Measurements from ENCODE around the gene HOXA9. TPM values are rescaled to one million over a fixed set of nuclear protein-coding genes. Genes with fewer than 3 reads are reported as not detected.

The HOXA9 gene
- total and polyA plus RNA-seq, 2 of the 8 experiments (the other 6 are each of a cell fraction or from before 2014, with no cell fraction given), result not detected

DNA sequence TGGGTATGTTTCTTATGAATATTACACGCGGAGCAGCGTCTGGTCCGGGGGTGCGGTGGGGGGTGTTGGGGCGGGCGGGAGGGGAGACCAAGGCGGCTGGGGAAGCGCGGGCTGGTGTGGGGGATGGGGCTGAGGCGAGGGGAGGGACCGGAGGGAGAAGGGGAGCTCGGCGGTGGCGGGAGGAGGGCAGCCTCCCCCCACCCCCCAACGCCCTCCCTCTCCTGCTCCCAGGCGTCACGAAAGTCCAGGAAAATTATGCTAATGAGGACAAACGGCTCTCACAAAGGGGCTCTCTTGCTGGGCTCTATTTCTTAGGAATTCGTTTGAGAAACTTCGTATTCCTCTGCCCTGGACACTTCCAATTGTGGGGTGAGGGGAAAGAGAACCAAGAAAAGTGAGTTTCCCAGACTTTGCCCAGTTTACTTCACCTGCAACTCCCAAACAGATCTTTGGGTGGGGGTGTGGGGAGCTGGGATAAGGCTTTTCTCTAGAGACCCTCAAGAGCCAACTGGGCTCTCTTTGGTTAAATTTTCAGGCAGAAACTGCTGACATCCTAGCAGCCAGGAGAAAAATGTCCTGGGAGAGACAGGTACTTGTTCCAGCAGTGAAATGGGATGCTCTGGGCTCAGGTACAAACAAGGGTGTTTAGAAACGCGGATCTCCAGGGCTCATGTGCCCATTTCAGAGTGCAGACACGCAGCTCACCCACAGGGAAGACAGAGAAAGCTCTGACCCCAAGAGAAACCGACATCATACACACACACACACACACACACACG is 51.2 kb downstream of the HOXA9 start:
- H2BK5ac ChIP-seq (ENCODE audit: low read depth, low read length), result no peak overlapping the region
- 0 out of 2 replicates have a peak overlapping the region, but pooled peaks have one; percentile 88 for H2BK15ac ChIP-seq (ENCODE audit: low read length)
- H2AFZ ChIP-seq (ENCODE audit: low read length), result no peak overlapping the region
- no peak overlapping the region for H3K14ac ChIP-seq (ENCODE audit: insufficient read length)
- no peak overlapping the region for H2AK5ac ChIP-seq (ENCODE audit: low read depth, low read length)
- H3K4me2 ChIP-seq (ENCODE audit: insufficient read depth in 1 of 2, low read depth in 2 of 2, low read length in 2 of 2), result peak overlapping the region in 1 of 2 experiments; percentile 54; a peak in 2 of 4 replicates
- no peaks in the 10 kb centered on the region for H3K79me2 ChIP-seq (ENCODE audit: control insufficient read depth in 1 of 2, insufficient read depth in 2 of 2, low read length in 2 of 2)
- H3K56ac ChIP-seq (replicated peaks; ENCODE audit: insufficient read length, low read depth, low read length), result no peak overlapping the region
- H3K23ac ChIP-seq (ENCODE audit: insufficient read length), result no peak overlapping the region
- no peaks in the 10 kb centered on the region for H3K23me2 ChIP-seq (ENCODE audit: low read depth, low read length)
- no peak overlapping the region for H4K91ac ChIP-seq (replicated peaks; ENCODE audit: insufficient read length, low read length)
- peak overlapping the region in 1 of 4 experiments; percentile 29; a peak in 1 of 8 replicates for H3K4me3 ChIP-seq (ENCODE audit: extremely low read depth in 1 of 4, insufficient read depth in 2 of 4, low read depth in 3 of 4, low read length in 4 of 4)
- H3K18ac ChIP-seq (ENCODE audit: extremely low read depth, low read length), result no peak overlapping the region; the same call in 1 of the 2 replicates
- no peak overlapping the region for H3K27ac ChIP-seq (ENCODE audit: low read depth, low read length)
- no peak overlapping the region for H3K4ac ChIP-seq (replicated peaks; ENCODE audit: insufficient read length, low read depth, low read length)
- H3K9me3 ChIP-seq (ENCODE audit: insufficient read depth in 2 of 2, low read depth in 1 of 2, low read length in 1 of 2), result no peaks in the 10 kb centered on the region
- peaks cover 0 to 11% (median 3%) of the 10 kb centered on the region in 4 experiments; a peak in 5 of 7 replicates for H3K4me1 ChIP-seq (replicated peaks in 1 of 4; ENCODE audit: control insufficient read depth in 3 of 4, insufficient read depth in 4 of 4, low read length in 3 of 4)
- WGBS, 2 experiments (ENCODE audit: extremely low coverage in 1 of 2, insufficient coverage in 1 of 2, insufficient read length in 1 of 2, insufficient replicate concordance in 2 of 2, low coverage in 1 of 2, low lambda C conversion rate in 2 of 2, missing lambda C conversion rate in 1 of 2), result 7% methylated on average over 7 of the region's 26 CpGs; no CpG with 5 or more reads in 1 of the 2 experiments
- H4K20me1 ChIP-seq (replicated peaks in 1 of 2; ENCODE audit: control insufficient read depth in 1 of 2, insufficient read depth in 2 of 2, low read length in 2 of 2), result peaks cover 33 to 45% of the 10 kb centered on the region in 2 experiments
- peak overlapping the region; percentile 80; the same call in 1 of the 2 replicates for H2BK12ac ChIP-seq (ENCODE audit: low read depth, low read length)
- H2BK120ac ChIP-seq (replicated peaks; ENCODE audit: low read depth, low read length), result no peak overlapping the region
- no peak overlapping the region for H4K5ac ChIP-seq (ENCODE audit: insufficient read length, low read depth, low read length)
- DNase-seq (ENCODE audit: low read depth in 1 of 2, low spot score in 2 of 2), result peak in 1 of 2 experiments; percentile 52
- no peaks in the 10 kb centered on the region for H3K79me1 ChIP-seq (ENCODE audit: low read depth, low read length)
- H4K8ac ChIP-seq (ENCODE audit: extremely low read depth, insufficient read depth, low read length), result no peak overlapping the region
- peaks cover 0 to 3% (median 0%) of the 10 kb centered on the region in 4 experiments; a peak in 2 of 8 replicates for H3K36me3 ChIP-seq (ENCODE audit: control insufficient read depth in 2 of 4, insufficient read depth in 4 of 4, low read length in 3 of 4)
- TF ChIP-seq CBX8 (IDR thresholded peaks at IDR 0.05; ENCODE audit: borderline replicate concordance, low read depth, low read length), result peak; percentile 98
- no peak for TF ChIP-seq ASH2L (IDR thresholded peaks at IDR 0.05; ENCODE audit: low read length)
- TF ChIP-seq RNF2 (IDR thresholded peaks at IDR 0.05; ENCODE audit: borderline replicate concordance, low read depth, low read length, missing control alignments, poor library complexity, severe bottlenecking), result peak; percentile 94
- no peak overlapping the region for H3K9ac ChIP-seq (replicated peaks in 1 of 4; ENCODE audit: extremely low read depth in 1 of 4, low read depth in 3 of 4, low read length in 3 of 4)
- H3K27me3 ChIP-seq (replicated peaks in 1 of 4; ENCODE audit: control insufficient read depth in 3 of 4, extremely low read depth in 1 of 4, insufficient read depth in 3 of 4, low read length in 3 of 4), result peaks cover 96 to 99% (median 97%) of the 10 kb centered on the region in 4 experiments
- POLR2A ChIA-PET (ENCODE audit: partially characterized antibody), result no interaction called here
- CTCF ChIA-PET (ENCODE audit: partially characterized antibody), result interaction anchor here (0.7 to 4.8 kb wide), 3 partner anchors 16 to 47 kb away, joined by 3 to 33 read pairs (median 3); partner anchors contain the start of gene HOXA5
- FAIRE-seq, result no peak
- no peak overlapping the region for H2BK20ac ChIP-seq (ENCODE audit: low read length)

Measured in H1 (cell line).